ENCODE measurements around the gene MDC1.

- no peak for TF ChIP-seq CTCF (IDR thresholded peaks at IDR 0.05; ENCODE audit: poor library complexity, severe bottlenecking)
- TF ChIP-seq EZH2 (IDR thresholded peaks at IDR 0.05; ENCODE audit: borderline replicate concordance, insufficient read depth, low read length, poor library complexity, severe bottlenecking): no peak
- no peak for TF ChIP-seq EP300 (conservative IDR thresholded peaks at IDR 0.05; ENCODE audit: poor library complexity, severe bottlenecking)
- TF ChIP-seq TAF1 (IDR thresholded peaks at IDR 0.05; ENCODE audit: low read depth): no peak
- no peak for TF ChIP-seq REST (IDR thresholded peaks at IDR 0.05; ENCODE audit: borderline replicate concordance)
Observed at GRCh38 chr6:30707281-30707850, 9.7 kb downstream of the MDC1 start.

Measured in neural cell (in vitro differentiated cells).